Astrocyte of the hippocampus (primary cell): ENCODE results near the gene AGR3.

Experiments
- DNase-seq: peaks from one replicate; pipeline ENCODE4 v3.0.0; 2011; ENCODE audit warnings: low read depth, low spot score

AGR3 gene

DNA sequence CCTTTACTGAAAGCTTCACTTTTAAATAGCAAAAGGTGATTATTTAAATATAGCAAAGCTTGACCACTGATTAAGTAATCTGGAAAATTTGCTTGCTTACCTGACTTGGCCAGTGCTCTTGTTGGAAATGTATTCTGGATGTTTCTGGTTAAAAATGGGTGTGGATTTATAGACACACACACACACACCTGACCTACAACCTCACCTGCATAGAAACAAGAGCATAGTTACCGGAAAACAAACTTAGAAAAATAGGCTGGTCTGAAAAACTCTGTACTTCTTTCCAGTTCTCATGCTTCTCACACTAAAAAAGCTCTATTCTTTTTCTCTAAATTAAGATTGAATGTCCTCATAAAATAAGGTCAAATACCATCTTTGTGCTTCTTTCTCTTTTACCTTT lies at the start of gene AGR3:
Gene AGR3, minus strand, starts transcription at position 140 of the 400 bp plus-strand sequence. CDS start 3,365 bp downstream, outside the sequence.
- DNase-seq: no peak

DNA sequence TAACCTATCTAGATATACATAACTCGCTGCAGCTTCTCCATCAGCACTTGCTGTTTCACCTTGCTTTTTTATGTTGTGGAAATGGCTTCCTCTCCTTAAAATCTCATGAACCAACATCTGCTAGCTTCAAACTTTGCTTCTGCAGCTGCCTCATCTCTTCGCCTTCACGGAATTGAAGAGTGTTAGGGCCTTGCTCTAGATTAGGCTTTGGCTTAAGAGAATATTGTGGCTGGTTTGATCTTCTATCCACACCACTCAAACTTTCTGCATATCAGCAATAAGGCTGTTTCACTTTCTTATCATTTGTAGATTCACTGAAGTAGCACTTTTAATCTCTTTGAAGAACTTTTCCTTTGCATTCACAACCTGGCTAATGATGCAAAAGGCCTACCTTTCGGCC lies 49.2 kb upstream of the AGR3 start:
- DNase-seq: no peak

DNA sequence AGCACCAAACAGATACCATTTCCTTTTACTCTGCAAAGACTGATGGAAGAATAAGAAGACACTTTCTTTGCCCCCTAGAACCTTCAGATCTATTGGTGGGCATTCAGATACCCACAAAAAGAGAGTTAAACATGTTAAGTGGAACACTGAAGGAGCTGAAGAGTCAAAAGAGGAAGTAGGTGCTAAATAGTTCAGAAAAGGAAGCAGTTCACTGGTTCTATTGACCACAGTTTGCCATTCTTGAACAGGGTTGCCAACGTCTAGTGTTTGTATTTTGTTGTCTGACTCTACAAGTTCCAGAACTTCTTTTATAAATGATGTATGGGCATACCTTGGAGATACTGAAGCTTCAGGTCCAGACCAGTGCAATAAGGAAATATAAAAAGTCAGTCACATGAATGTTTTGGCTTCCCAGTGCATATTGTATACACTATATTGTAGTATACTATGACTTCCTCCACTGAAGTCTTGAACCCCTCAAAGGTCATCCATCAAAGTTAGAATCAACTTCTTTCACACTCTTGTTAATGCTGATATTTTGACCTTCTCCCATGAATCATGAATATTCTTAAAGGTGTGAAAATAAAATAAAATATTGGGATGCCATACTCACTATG lies 47.5 kb upstream of the AGR3 start:
- no peak for DNase-seq

DNA sequence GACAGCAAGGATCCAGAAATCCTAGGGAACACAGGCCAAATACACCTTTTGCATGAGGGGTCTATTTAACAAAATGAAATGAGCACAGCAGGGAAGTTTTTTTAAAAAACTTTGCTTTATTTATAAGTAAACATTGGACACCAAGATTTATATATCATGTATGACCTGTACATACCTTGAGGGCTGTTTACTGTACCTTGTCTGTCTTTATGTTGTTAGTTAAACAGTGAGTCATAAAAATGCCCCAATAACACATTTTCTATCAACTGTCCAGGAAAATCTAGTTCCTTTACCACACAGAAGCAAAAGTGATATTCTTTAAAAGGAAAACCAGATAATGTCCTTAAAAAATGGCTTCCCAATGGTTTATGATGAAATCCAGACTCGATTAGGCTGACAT lies 45.1 kb upstream of the AGR3 start:
- DNase-seq: no peak

DNA sequence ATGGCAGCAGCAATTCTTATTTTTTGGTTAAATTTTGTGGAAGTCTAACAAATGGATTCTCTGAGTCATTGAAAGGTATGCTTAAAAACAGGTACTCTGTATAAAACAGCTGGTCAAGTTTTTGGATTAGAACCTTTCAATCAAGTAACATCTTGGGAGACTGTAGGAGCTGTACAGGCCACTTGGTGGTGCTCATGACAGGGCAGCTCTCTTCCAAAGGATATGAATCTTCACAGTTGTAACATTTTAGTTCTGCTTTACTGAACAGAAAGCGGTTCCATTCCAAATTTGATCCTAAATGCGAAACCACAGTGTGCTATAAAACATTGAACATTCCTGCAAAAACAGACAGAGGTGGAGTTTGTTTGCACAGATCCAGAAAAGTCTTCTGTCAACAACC lies 44.5 kb upstream of the AGR3 start:
- DNase-seq: peak; percentile 55

DNA sequence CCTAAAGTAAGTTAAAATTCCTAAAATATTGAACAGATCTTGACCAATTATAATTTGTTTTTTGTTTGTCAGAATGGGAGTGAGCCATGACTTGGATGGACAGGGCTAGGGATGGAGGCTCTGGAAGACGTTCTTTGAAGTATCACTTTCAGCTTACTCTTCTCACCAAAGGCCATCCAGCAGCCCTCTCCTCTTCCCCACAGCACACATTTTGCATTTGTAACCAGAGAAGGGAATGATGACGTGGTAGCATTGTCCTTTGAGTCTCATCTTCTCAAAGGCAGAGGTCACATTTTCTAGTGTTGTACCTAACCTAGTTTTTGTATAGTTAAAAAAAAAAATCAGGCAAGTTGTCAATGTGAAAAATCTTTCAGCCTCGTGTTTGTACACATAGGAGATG lies 43.8 kb upstream of the AGR3 start:
- DNase-seq: no peak

DNA sequence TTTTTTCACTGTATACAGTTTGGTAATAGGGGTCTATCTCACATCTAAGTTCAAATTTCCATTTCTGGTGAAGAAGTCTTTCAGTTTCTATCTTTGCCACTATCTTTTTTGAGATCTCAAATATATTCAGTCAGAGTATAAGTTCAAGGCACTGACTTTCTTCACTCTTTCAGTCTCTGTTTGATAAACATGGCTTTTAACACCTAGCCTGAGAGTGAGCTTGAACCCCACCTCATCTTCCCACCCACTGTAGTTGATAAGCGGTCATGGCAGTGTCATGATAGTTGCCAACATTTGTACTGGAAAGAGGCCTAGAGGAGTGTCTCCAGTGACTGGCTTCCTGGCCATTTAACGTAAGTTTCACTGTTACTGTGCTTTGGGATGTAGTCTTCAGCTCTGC lies 41.2 kb upstream of the AGR3 start:
- DNase-seq: no peak

DNA sequence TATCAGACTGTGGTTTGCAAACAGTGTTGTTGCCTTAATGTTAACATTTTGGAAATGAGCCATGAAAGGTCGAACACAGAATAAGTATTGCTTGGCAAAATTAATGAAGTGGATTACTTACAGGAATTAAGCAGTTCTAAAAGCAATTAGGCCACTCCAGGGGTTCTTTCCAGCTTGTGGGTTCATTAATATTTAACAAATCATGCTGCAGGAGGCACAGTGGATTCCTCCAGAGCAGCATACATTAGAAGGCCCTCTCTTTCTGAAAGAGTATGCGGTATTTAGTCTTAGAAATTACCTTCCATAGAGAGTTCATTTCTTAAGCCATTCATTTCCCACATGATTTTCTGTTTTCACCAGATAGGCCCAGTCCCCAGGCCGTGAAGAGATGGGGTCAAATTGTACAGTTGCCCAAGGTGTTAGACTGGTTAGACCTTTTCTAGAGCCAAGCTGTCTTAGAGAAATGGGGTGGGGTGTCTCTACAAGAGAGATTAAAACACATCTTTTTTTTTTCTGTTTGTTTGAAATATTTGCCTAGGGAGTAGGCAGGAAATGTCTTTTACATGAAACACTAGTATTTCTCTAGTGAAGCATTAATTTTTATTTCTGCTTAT lies 40.0 kb upstream of the AGR3 start:
- DNase-seq: peak; percentile 62

DNA sequence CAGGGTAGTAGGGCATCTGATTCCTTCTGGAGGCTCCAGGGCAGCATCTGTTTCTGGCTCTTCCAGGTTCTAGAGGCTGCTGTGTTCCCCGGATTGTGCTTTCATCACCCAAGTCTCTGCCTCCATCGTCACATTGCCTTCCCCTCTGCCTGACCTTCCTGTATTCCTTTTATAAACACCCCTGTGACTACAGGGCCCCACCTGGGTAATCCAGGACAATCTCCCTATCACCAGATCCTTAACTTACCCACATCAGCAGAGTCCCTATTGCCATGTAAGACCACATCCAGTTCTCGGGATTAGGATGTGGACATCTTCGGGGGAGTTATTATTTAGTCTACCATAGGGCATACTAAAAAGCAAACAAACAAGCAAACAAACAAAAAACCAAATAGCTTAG lies 39.4 kb upstream of the AGR3 start:
- no peak for DNase-seq

DNA sequence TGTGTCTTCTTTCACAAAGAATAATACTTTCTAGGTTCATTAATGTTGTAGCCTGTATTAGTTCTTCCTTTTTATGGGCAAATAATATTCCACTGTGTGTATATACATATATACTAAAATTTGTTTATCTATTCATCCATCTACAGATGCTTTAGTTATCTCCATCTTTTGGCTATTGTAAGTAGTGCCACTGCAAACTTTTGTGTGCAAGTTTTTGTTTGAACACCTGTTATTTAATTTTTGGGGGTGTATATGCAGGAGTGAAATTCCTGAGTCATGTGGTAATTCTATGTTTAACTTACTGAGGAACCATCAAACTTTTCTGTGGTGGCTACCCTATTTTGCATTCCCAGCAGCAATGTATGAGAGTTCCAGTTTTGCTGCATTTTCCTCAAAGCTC lies 37.7 kb upstream of the AGR3 start:
- DNase-seq: no peak

DNA sequence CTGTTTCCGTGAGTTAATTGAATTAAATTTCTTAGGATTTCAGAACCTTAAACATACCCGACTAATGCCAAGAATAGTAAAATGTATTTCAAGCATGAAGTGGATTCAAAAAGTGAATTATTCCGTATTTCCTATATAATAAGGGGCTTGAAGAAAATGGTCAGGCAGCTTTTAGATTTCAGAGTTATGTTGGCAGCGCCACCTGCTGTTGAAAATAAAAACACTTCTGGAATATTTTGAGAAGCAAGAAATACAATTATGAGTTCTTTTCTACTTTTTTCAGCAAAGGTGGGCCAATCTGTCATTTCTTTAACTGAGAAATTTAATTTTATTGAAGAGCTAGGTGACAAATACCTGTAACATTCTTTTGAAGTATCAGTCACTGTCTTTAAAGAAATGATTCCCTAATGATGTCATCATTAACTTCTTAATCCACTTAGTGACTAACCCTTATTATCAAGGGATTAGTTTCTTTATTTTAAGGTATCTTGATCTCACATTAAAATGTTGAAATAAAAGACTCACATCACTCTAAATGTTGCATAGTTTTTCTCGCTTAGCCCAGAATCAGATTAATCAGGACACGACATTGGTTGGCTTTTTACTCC lies 36.6 kb upstream of the AGR3 start:
- peak; percentile 71 for DNase-seq

DNA sequence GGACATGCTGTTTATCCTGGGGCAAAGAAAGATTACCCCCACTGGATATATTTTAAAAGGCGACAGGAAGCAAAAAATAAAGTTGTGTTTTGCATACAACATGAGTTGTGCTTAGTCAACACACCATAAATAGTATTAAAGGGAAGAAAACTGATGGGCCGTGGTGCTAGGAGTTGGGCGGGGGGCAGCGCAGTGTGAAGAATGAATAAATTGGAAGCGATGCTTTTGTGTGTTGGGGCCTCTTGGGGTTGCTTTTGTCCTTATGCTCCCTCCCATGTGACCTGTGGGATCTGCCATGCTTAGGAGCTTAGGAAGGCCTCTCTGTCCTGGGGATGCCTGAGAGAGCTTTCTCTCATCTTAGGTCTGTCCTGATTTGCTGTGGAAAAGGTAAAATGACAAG lies 35.0 kb upstream of the AGR3 start:
- DNase-seq: no peak

DNA sequence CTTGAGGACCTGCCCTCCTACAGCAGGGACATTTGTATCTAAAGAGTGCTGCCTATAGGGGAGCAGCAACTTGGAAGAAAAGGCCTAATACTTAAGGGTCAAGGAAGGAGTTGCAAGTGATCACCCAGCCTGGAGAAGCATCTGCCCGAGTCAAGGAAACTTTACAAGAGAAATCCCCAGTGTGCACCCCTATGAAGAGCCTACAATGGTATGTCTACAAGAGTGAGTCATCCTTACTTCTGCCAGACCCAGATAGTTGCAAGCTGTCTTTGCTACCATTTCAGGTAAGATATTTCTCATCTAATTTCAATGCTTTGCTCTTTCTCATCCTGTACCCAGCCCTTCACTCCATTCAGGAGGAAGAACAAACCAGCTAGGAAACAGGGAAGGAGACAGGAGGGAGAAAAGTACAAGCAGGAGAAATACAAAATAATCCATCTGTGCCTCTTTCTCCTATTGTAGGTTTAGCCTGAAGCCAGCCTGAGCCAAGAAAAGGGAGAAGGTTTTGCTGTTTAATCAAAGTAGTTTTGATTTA lies 34.4 kb upstream of the AGR3 start:
- DNase-seq: peak; percentile 78

DNA sequence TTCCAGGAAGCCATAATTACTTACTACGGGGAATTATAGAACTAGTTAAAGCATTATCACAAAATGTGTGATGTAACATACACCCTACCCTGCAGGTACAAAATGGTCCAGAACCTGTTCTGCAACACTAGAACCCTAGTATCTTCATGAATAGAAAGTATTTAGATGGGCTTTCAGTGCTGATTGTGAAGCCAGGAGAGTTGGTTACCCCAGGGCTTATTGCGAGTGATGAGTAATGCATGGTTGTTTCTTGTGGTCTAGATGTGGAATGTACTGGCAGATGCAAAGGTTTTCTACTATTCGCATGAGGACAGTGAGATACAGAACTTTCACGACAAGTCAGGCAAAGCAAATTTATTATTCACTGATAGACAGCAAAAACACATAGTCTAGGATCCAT lies 33.6 kb upstream of the AGR3 start:
- DNase-seq: peak; percentile 92

DNA sequence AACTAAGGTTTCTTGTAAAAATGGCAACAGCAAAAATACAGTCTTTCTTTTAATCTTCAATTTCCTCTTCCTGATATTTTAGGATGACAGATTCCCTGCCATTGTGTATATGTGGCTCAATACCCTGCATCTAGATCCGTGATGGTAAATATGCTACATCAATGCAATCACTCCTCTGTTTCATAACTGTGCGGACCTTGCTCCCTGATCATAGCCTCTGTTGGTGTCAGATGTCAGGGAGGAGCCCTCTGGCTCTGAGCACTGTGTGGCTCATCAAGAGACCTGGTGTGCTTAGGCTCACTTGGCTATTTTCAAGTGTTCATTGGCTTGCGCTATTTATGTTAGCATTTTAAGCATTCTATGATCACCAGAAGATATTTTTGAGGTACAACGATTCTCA lies 33.0 kb upstream of the AGR3 start:
- no peak for DNase-seq

DNA sequence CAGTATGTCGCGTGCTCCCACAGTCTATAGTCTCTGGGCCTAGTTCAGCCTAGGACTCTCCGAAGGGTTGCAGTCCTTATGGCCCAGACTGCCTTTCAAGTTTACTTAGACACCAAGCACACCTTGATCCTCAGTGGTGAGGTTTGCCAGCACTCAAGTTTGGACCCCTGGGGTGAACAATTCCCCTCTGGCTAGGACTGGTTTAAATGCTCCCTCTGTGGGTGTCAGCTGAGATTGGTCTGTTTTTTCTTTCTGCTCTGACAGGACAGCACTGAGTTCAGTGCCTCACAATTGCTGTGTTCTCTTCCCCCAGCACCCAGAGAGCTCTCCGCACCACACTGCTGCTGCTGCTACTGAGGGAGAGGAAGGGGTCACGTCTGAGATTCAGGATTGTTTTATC lies 31.9 kb upstream of the AGR3 start:
- no peak for DNase-seq

DNA sequence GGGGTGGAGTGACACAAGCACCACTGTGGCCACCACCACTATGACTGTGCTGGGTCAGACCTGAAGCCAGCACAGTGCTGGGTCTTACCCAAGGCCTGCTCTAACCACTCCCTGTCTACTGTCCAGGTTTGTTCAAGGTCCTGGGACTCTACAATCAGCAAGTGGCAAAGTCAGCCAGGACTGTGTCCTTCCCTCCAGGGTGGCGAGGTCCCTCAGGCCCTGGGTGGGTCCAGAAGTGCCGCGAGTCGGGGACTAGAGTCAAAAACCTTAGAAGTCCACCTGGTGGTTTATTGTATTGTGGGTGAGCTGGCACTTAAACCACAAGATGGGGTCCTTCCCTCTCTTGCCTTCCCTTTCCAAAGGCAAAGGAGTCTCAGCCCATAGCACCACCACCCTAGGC lies 30.8 kb upstream of the AGR3 start:
- DNase-seq: no peak

DNA sequence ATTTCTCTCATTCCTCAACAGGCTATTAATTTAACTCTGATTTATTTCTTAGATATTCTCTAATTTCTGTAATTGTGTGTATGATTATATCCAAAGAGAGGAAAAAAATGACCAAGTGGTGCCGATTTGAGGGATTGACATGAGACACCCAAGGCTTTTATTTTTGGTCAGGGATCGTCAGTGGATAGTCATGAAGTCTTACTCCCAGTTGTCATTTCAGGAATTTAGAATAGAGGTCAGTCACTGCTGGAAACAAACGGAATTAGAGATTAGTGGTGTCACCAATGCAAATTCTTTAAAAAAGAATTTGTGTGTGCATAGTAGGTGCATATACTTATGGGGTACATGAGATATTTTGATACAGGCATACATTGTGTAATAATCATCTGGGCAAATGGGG lies 26.8 kb upstream of the AGR3 start:
- no peak for DNase-seq

DNA sequence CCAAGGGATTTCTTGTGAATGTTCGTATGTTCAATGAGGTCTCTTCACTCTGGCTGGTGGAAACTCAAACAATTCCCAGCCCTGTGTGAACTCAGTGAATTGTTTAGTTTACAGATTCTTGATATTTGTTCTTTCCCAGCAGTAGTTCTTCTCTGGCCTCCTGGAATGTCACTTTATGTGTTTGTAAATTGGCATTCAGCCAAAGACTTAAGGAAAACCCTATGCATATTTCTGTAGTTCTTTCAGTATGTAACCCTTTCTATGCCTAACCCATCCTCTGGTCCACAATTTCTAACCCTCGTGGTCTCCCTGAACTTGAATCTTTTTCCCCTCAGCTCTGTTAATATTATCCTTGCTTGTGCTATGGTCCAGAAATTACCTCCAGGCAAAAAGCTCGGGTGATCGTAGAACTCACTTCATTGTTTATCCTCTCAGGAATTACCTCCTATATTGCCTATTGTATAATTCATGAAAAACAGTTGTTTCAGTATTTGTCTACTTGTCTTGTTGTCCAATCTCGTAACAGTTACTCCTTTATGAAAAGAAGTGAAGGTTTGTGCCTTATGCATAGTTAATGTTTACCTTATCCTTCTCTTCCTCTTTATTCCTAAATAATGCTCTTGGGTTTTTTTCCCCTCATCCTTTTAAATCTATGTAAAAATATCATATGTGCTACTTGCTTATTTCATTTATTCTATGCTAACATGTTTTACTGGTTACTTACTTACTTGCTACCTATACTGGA lies 23.7 kb upstream of the AGR3 start:
- DNase-seq: peak; percentile 61

DNA sequence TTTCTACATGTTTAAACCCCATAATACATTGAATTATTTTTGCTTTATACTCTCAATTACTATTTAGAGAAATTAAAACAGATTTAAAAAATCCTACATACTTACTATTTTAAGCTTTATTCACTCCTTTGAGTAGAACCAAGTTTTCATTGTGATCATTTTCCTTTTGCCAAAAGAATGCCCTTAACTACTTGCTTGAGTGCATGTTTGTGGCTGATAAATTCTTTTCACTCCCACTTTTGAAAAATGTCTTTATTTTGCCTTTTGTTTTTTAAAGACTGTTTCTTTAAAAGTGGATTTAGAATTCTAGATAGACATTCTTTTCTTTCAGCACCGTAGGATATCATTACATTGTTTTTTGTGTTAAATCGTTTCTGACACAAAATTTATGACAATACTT lies 22.3 kb upstream of the AGR3 start:
- peak; percentile 45 for DNase-seq

DNA sequence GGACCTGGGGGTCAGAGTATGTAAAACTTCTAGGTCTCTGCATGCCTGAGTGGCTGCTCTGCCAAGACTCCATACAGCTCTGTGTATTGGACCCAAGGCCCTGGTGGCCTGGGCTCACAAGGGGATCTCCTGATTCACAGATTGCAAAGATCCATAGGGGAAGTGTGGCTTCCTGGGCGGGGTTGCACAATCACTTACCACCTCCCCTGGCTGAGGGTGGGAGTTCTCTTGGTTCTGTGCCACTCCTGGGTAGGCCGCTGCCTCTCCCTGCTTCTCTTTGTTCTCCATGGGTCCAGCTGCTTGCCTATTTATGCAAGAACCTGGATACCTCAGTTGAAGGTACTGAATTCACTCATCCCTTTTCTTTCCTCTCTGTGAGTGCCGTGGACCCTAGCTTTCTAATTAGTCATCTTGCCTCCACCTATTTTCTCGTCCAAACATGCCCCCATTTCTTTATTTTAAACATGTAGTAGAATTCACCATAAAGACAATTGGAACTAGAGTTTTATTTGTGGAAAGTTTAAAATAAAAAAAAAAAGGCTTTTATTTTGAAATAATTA lies 18.5 kb upstream of the AGR3 start:
- DNase-seq: no peak
